ENCODE measurements around the gene KRCC1.

- no peak for TF ChIP-seq CTCF (conservative IDR thresholded peaks at IDR 0.05; ENCODE audit: low read depth in 2 of 2)
- TF ChIP-seq EZH2phosphoT487 (IDR thresholded peaks at IDR 0.05; ENCODE audit: unreplicated experiment), result no peak
- no peak for TF ChIP-seq POLR2AphosphoS5 (IDR thresholded peaks at IDR 0.05; ENCODE audit: low read depth)
- TF ChIP-seq EZH2 (IDR thresholded peaks at IDR 0.05; ENCODE audit: low read depth, unreplicated experiment), result no peak
- no peak for TF ChIP-seq REST (IDR thresholded peaks at IDR 0.05; ENCODE audit: unreplicated experiment)
- TF ChIP-seq ZNF331 (CRISPR knock-in tag; IDR thresholded peaks at IDR 0.05; ENCODE audit: low read depth), result no peak
- TF ChIP-seq CREB1 (CRISPR knock-in tag; IDR thresholded peaks at IDR 0.05; ENCODE audit: low read depth), result no peak
- no peak for TF ChIP-seq NANOG (IDR thresholded peaks at IDR 0.05; ENCODE audit: borderline replicate concordance)
- TF ChIP-seq JUNB (IDR thresholded peaks at IDR 0.05; ENCODE audit: unreplicated experiment), result no peak
- no peak for TF ChIP-seq ETS1 (IDR thresholded peaks at IDR 0.05)
- TF ChIP-seq STAT1 (IDR thresholded peaks at IDR 0.05; ENCODE audit: unreplicated experiment), result no peak
- no peak for TF ChIP-seq ZNF462 (CRISPR knock-in tag; IDR thresholded peaks at IDR 0.05)
- TF ChIP-seq ZNF114 (CRISPR knock-in tag; IDR thresholded peaks at IDR 0.05), result no peak
Measured at GRCh38 chr2:88069117-88069516, 13.5 kb upstream of the KRCC1 start.

Data from GM23338 (cell line).